Loucy (cell line): ENCODE measurements around the gene TRPV5.
A peak's percentile ranks its signal among the peaks of the same experiment; 100 is the strongest.

Source experiments
- H2AFZ ChIP-seq: fragments of 200-600 bp; sonication (generic); 2 replicates; pipeline ENCODE4 v1.6.0; 2016; ENCODE audit warnings: antibody characterized with exemption, mild to moderate bottlenecking, low read length, moderate library complexity
- H3F3A ChIP-seq: fragments of 200-600 bp; 2 replicates; pipeline ENCODE4 v1.6.0; 2016; ENCODE audit warnings: antibody characterized with exemption, low read depth, mild to moderate bottlenecking
- H3K27me3 ChIP-seq: fragments of 200-600 bp; sonication (generic); 2 replicates; pipeline ENCODE4 v1.6.1; 2014; ENCODE audit warnings: low read length, mild to moderate bottlenecking; ENCODE audit not compliant: insufficient read depth, poor library complexity, severe bottlenecking
- H3K36me3 ChIP-seq: fragments of 200-600 bp; sonication (generic); 2 replicates; pipeline ENCODE4 v1.6.1; 2016; ENCODE audit warnings: low read length; ENCODE audit not compliant: insufficient read depth
- H3K4me1 ChIP-seq: fragments of 200-600 bp; sonication (generic); 2 replicates; pipeline ENCODE4 v1.5.1; 2014; ENCODE audit warnings: low read length, mild to moderate bottlenecking; ENCODE audit not compliant: insufficient read depth, poor library complexity, severe bottlenecking
- H3K4me2 ChIP-seq: fragments of 200-600 bp; sonication (generic); 2 replicates; pipeline ENCODE4 v1.6.0; 2014; ENCODE audit warnings: antibody characterized with exemption, low read length, low read depth, mild to moderate bottlenecking; ENCODE audit not compliant: poor library complexity, severe bottlenecking
- H3K4me3 ChIP-seq: fragments of 200-600 bp; sonication (generic); 2 replicates; pipeline ENCODE4 v1.5.1; 2014; ENCODE audit warnings: low read length, mild to moderate bottlenecking, mixed read lengths; ENCODE audit not compliant: poor library complexity, severe bottlenecking
- H3K79me2 ChIP-seq: fragments of 200-600 bp; sonication (generic); 2 replicates; pipeline ENCODE4 v1.6.1; 2014; ENCODE audit warnings: low read length; ENCODE audit not compliant: insufficient read depth
- H3K9ac ChIP-seq: fragments of 200-600 bp; sonication (generic); 2 replicates; pipeline ENCODE4 v1.6.0; 2014; ENCODE audit warnings: mild to moderate bottlenecking, low read depth, low read length, moderate library complexity; ENCODE audit not compliant: poor library complexity, severe bottlenecking
- H3K9me2 ChIP-seq: fragments of 200-600 bp; sonication (generic); replicated peaks from 2 replicates; pipeline ENCODE4 v1.6.1; 2016; ENCODE audit warnings: low read depth, low read length, mixed read lengths
- H3K9me3 ChIP-seq: fragments of 200-600 bp; sonication (generic); 2 replicates; pipeline ENCODE4 v1.6.1; 2014; ENCODE audit warnings: mild to moderate bottlenecking, antibody characterized with exemption, low read length, low read depth; ENCODE audit not compliant: insufficient read depth
- H4K20me1 ChIP-seq: fragments of 200-600 bp; sonication (generic); 2 replicates; pipeline ENCODE4 v1.6.0; 2014; ENCODE audit warnings: antibody characterized with exemption, low read length, mild to moderate bottlenecking; ENCODE audit not compliant: insufficient read depth, poor library complexity, severe bottlenecking
- CTCF ChIP-seq: fragments of 200-600 bp; sonication (generic); conservative IDR thresholded peaks from 2 replicates; pipeline ENCODE4 v1.5.1; 2014; ENCODE audit warnings: mild to moderate bottlenecking, antibody characterized with exemption, low read length
- EZH2phosphoT487 ChIP-seq: fragments of 200-600 bp; IDR thresholded peaks from 2 replicates; pipeline ENCODE4 v1.6.1; 2018; ENCODE audit warnings: antibody characterized with exemption, mild to moderate bottlenecking, moderate library complexity, borderline replicate concordance

Gene TRPV5

DNA sequence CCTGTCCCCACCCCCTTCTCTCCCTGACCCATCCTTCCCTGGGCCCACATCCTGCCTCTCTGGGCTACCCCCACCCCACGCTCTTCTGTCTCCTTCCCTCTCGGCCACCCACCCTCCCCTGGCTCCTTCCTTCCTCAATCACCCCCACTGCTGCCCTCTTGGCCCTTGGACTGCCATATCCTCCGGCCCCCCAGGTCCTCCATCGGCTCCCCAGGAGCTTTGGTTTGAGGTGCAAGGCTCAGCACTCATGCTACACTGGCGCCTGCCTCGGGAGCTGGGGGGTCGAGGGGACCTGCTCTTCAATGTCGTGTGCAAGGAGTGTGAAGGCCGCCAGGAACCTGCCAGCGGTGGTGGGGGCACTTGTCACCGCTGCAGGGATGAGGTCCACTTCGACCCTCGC is 67.8 kb downstream of the TRPV5 start:
- Histone ChIP-seq H3K36me3 (peaks cover 56% of the 10 kb centered on the region; the same call in 1 of the 2 replicates), H4K20me1 (no peaks in the 10 kb centered on the region), H3K27me3 (no peaks in the 10 kb centered on the region), H3K9me3 (no peaks in the 10 kb centered on the region), H3K4me1 (peaks cover 12% of the 10 kb centered on the region), H2AFZ (no peak overlapping the region), H3K79me2 (peaks cover 8% of the 10 kb centered on the region; the same call in 1 of the 2 replicates), H3F3A (no peaks in the 10 kb centered on the region), H3K9me2 (no peaks in the 10 kb centered on the region), H3K4me2 (no peak overlapping the region), H3K9ac (peak overlapping the region; percentile 37), H3K4me3 (no peak overlapping the region)
- no peak for TF ChIP-seq EZH2phosphoT487
- no peak for TF ChIP-seq CTCF

DNA sequence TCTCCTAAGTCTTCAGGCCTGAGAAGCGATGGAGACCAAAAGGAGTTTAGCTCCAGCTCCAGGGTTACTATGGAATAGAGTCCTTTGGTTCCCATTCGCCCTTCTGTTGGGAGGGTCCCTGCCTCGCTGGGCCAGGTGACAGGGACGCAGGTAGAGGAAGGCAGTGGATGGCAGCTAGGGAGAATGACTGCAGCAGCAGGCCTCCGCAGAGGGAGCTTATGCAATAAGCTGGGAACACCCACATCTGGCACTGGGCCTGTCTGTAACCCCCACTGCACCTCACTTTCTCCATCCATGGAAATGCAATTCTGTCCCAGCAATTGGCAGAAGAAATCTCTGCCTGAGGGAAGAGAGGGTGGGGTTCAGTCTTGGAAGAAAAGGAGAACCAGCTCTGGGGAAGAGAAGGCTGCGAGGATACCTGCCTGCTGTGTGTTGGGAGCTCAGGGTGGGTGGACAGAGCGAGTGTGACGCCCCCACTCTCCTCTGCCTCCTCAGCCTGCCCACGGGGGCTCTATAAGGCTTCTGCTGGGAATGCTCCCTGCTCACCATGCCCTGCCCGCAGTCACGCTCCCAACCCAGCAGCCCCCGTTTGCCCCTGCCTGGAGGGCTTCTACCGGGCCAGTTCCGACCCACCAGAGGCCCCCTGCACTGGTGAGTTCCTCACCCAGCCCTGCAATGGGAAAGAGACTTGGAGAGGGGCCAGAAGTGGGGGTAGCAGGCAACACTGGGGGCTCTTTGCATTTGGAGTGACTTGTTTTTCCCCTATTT is 68.4 kb downstream of the TRPV5 start:
- Histone ChIP-seq H3K36me3 (peaks cover 54% of the 10 kb centered on the region; the same call in 1 of the 2 replicates), H3K79me2 (peaks cover 14% of the 10 kb centered on the region; the same call in 1 of the 2 replicates), H3K4me1 (peaks cover 13% of the 10 kb centered on the region), H3K9ac (peak overlapping the region; percentile 37), H3K9me3 (no peaks in the 10 kb centered on the region), H3K4me2 (no peak overlapping the region), H3K9me2 (no peaks in the 10 kb centered on the region), H2AFZ (no peak overlapping the region), H4K20me1 (no peaks in the 10 kb centered on the region), H3K27me3 (no peaks in the 10 kb centered on the region), H3K4me3 (no peak overlapping the region), H3F3A (no peaks in the 10 kb centered on the region)
- TF ChIP-seq CTCF (no peak), EZH2phosphoT487 (no peak)

GRCh38 chr7:142863891-142864685 is 69.5 kb downstream of the TRPV5 start:
- H3K9ac ChIP-seq, result no peak overlapping the region
- H2AFZ ChIP-seq, result no peak overlapping the region
- no peaks in the 10 kb centered on the region for H3K9me2 ChIP-seq
- no peak for TF ChIP-seq CTCF
- no peak for TF ChIP-seq EZH2phosphoT487
- peaks cover 24% of the 10 kb centered on the region for H3K79me2 ChIP-seq
- H3K36me3 ChIP-seq, result peaks cover 43% of the 10 kb centered on the region; the same call in 1 of the 2 replicates
- H3K4me1 ChIP-seq, result peaks cover 22% of the 10 kb centered on the region
- no peak overlapping the region for H3K4me2 ChIP-seq
- H3F3A ChIP-seq, result no peaks in the 10 kb centered on the region
- no peaks in the 10 kb centered on the region for H4K20me1 ChIP-seq
- no peaks in the 10 kb centered on the region for H3K27me3 ChIP-seq
- H3K4me3 ChIP-seq, result no peak overlapping the region
- H3K9me3 ChIP-seq, result no peaks in the 10 kb centered on the region
